ENCODE measurements around the gene MAGEA10. TPM values are rescaled to one million over a fixed set of nuclear protein-coding genes. Genes with fewer than 3 reads are reported as not detected.

The MAGEA10 gene
- total RNA-seq, 1 donor from 2014 or later = not detected

Other genes starting within 250 kb of the MAGEA10 start
- not detected in 2 replicates for gene MAGEA4, start 225.7 kb downstream of the MAGEA10 start, total RNA-seq
- gene GABRE, start 163.9 kb downstream of the MAGEA10 start, total RNA-seq = 12.1 and 36.3 TPM in 2 replicates